ENCODE data around the gene CDC7.

Gene CDC7

GRCh38 chr1:91548376-91549040, 47.9 kb downstream of the CDC7 start:
- no peak for DNase-seq (ENCODE audit: low read depth in 2 of 2)

GRCh38 chr1:91549041-91549735, 48.5 kb downstream of the CDC7 start:
- no peak for DNase-seq (ENCODE audit: low read depth in 2 of 2)

DNA sequence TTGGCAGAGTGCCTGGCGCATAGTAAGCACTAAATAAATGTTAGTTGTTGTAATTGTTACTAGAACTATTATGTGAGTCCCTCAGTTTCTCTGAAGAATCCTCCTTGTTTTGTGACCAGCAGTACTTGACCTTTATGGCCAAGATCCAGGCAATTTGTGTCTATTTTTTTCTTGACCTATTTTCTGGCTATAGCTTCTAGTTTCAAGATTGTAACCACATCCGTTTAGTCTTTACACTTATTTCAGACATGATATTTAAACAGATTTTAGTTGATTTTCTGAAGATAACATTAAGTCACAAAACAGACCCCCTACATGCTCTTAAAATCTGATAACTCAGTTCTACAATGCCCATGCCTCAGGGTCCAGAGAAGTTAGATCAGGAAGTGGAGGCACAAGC, 50.3 kb downstream of the CDC7 start:
- DNase-seq (ENCODE audit: low read depth in 2 of 2), result no peak

DNA sequence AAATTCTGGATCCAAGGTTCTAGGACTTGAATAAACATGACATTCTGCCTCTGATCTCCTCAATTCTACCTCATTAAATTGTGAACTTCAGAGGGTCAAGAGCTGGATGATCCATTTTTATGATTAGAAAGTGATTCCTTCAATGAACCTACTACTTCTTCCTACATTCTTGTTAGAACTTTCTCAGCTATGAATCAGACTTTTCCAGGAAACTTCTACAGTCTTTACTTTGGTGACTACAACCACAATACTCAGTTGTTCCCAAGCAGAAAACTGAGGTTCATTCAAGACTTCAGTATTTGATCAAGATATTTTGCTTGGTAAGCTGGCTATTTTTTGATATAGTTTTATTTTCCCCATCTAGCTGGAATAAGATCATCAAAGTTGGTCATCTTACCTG, 51.4 kb downstream of the CDC7 start:
- no peak for DNase-seq (ENCODE audit: low read depth in 2 of 2)

- no peak for DNase-seq (ENCODE audit: low read depth in 2 of 2)
These were observed 51.9 kb downstream of the CDC7 start for GRCh38 chr1:91552596-91552995.

DNA sequence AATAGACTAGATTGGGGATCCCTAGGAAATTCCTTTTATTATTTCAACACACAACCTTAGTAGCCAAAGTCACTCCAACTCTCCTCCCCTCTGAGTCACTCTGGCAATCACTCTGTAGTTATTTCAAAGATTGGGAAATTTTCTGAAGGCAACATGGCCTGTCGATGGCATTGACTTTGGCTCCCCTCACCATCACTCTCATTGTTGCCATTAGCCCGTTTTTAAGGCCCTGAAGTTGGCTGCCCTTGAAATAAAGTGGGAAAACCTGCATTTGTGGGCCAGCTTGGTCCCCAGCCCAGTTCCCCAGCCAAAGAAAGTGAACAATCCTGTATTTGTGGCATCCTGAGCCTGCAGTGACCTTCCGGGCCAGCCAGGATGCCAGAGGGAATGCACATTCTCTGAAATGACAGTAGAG, 52.5 kb downstream of the CDC7 start:
- no peak for DNase-seq (ENCODE audit: low read depth in 2 of 2)

DNA sequence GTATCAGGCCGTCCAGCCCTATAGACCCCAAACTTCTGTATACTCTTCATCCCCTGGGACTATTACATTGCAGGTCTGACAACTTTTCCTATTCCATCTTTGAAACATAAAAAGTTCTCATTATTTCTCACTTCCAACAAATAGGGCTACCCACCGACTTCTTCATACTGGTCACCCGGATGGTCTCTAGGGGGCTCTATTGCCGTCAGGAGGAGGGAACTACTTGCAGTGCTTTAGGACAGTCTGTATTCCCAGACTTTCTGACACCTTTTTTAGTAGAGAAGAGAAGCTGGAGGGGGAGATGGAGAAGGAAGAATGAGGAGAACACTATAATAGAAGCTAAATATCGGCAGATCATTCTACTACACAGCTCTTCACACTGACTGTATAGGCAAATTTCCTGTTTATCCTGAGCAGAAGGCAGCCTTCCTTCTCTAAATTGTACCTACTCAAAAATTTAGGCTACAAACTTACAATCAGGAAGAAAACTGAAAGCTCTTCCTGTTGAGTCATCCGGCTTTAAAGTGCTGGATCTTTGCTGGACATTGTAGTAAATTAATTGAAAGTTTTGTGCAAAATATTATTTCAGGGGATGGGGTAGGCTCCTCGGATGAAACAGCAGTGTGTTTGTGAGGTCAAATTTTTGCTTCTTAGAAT, 54.6 kb downstream of the CDC7 start:
- no peak for DNase-seq (ENCODE audit: low read depth in 2 of 2)

GRCh38 chr1:91555821-91556531, 55.3 kb downstream of the CDC7 start:
- DNase-seq (ENCODE audit: low read depth in 2 of 2), result peak; percentile 43 to 69

DNA sequence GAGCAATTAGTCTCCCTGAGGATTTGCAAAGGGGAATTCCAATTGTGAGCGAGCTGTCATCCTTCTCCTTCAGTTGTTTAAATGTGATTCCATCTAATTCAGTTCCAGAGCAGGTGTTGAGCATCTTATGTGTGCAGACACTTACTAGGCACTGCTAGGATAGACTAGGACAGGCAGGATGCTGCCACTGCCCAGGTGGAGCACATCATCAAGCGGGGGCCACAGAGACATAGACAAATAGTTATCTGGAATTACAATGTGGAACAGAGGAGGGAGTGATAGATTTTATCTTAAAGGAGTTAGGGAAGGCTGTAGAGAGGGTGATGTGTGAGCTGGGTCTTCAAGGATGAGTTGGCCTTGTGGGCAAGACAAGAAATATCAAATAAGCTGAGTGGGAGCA, 55.9 kb downstream of the CDC7 start:
- no peak for DNase-seq (ENCODE audit: low read depth in 2 of 2)

- no peak for DNase-seq (ENCODE audit: low read depth in 2 of 2)
These were observed 56.5 kb downstream of the CDC7 start for GRCh38 chr1:91557039-91557690.

- DNase-seq (ENCODE audit: low read depth in 2 of 2), result no peak
These were observed 57.2 kb downstream of the CDC7 start for GRCh38 chr1:91557826-91558225.

GRCh38 chr1:91559046-91559750, 58.5 kb downstream of the CDC7 start:
- DNase-seq (ENCODE audit: low read depth in 2 of 2), result no peak

DNA sequence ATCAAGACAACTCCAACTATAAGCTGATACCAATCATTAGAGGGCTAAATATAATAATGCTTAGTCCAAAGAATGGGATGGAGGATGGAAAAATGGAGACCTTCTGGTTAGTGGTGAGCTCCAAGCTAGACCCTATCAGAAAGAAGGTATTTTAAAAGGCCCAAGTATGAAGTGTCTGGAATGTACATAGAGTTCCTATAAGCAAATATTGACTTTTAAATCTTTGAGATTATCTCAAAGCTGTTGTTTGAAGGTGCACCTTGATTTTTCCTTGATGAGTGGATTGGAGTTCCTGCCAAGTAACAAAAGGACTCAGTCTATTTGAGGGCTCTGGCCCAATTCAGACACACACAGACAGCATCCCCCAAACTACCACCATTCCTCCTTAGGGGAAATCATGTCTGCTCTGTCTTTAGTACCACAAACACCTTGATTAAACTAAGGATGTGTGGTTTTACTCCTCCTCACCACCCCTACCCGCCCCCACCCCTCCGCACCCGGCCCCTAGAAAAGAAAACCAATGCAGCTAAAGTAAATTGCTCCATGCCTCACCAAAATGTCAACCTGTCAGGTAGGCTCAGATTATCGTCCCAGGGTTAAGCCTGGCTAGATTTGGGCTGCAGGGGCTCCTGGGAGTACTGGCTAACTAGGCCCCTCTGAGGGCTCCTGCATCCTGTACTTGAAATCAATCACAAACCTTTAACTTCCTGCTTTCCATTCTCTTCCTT, 59.4 kb downstream of the CDC7 start:
- DNase-seq (ENCODE audit: low read depth in 2 of 2), result no peak

DNA sequence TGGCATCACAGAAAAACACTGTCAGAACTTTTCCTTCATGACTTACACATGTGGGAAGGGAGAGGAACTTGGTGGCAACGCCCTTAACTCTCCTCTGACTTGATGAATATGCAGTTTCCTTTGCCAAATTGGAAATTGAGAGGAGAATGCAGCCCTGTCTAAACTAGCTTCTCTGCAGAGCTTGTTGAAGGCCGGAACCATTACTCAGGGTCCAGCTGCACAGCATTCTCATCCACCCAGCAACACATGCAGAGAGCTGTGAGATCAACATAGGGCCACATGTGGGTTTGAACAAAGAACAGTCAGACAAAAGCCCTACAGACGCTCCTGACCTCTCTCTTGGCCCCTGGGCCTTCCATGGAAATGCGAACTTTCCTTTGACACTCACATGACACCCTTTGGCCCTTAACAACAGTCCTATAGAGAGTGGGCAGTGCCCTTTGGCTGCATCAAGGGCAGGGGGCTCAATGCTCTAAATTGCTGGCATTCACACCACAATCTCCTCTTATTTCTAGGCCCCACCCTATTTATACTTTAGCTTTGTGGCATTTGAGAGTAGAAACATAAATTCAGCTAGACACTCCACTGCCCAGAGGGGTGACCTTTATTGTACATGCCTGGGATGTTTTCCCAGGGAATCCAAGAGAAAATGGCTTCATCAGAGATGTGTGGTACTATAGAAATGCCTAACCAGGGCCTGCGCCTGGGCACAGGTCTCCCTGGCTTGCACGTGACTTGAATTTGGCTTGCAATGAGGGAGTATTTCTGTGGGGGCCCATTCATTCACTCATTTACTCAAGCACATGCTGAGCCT, 64.4 kb downstream of the CDC7 start:
- DNase-seq (ENCODE audit: low read depth in 2 of 2), result no peak

- no peak for DNase-seq (ENCODE audit: low read depth in 2 of 2)
These were observed 66.9 kb downstream of the CDC7 start for GRCh38 chr1:91567583-91567982.

- no peak for DNase-seq (ENCODE audit: low read depth in 2 of 2)
These were observed 67.6 kb downstream of the CDC7 start for GRCh38 chr1:91568261-91568660.

DNA sequence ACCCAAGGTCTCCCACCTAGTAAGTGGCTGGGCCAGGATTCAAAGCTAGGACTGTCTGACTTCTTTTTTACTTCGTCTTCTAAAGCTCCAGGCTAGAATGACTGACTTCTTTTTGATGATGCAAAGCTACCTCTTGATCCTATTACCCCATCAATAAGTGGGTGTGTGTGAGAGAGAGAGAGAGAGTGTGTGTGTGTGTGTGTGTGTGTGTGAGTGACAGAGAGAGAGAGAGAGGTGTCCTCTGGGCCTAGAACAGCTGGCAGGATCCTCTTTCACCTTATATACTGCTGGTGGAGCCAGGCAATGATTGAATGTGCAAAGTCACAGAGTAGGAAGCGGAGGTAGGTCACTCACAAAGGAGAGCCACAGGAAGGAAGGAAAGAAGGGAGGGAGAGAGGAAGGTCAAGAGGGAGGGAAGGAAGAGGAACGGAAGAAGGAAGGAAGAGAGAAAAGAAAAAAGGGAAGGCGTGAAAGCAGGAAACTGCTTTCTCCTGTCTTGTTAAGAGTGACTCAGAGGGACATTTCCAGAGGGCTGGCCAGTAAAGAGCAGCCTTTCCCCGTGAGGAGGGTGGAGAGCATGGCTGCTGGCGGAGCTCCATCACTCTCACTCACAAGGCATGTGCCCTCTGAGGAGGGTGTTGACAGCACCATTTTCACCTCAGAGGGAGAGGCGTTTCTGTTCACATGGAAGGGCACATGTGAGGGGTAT, 68.9 kb downstream of the CDC7 start:
- no peak for DNase-seq (ENCODE audit: low read depth in 2 of 2)

DNA sequence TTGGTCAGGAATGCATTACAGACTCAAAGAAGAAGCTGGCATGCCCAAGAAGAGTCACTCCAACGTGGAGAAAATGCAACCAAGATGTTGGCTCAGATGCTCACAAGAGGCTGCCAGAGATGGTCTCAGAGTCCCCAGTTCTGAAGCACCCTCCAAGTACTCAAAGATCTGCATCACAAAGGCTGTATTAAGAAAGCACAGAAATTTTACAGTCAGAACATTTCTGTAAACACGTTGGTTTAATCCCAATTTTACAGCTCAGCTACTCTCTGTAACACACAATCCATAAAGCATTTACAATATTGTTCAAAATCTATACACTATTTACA, 69.4 kb downstream of the CDC7 start:
- no peak for DNase-seq (ENCODE audit: low read depth in 2 of 2)

- DNase-seq (ENCODE audit: low read depth in 2 of 2), result no peak
These were observed 71.4 kb downstream of the CDC7 start for GRCh38 chr1:91572044-91572443.
